HPDE6-E6E7 (cell line): ENCODE results near the gene SND1.

Experiments
- DNase-seq: peaks from one replicate; pipeline ENCODE4 v3.0.0; 2011; ENCODE audit warnings: missing footprints; ENCODE audit errors: extremely low spot score

Gene SND1

GRCh38 chr7:128135515-128136214 lies 483.7 kb downstream of the SND1 start:
- peak; percentile 64 for DNase-seq

- no peak for DNase-seq
These were observed 484.2 kb downstream of the SND1 start for GRCh38 chr7:128136215-128136597.

DNA sequence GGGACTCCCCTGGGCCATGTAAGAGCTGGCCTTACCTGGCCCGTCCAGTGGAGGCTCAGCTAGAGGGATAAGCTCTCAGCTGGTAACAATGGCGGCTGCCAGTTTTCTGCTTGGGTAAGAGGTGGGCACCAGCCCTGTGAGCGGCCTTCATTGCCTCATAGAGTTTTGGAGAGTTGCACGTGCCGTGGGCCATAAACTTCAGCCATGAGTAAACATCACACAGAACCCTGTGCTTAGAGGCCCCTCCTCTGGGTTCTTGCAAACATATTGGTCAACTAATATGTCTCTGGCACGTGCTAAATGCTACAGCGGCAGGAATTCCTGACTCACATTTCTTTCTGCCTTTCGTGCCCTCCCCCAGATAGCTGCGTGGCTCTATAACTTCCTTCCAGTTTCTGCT lies 485.2 kb downstream of the SND1 start:
- DNase-seq, result peak; percentile 65

GRCh38 chr7:128139406-128139805 lies 487.4 kb downstream of the SND1 start:
- no peak for DNase-seq

- DNase-seq, result no peak
These were observed 489.7 kb downstream of the SND1 start for GRCh38 chr7:128141683-128142195.
